ENCODE results near the gene FGF8. TPM values are rescaled to one million over a fixed set of nuclear protein-coding genes. Genes with fewer than 3 reads are reported as not detected.

FGF8 gene
- total RNA-seq, 1 experiment from 2014 or later: not detected

GRCh38 chr10:101768791-101769170 is 7.1 kb downstream of the FGF8 start:
- no peak for DNase-seq
- H3K27me3 Mint-ChIP-seq (ENCODE audit: unreplicated experiment): peaks cover 79% of the 10 kb centered on the region
- H3K9me3 Mint-ChIP-seq (ENCODE audit: low read depth, unreplicated experiment): no peaks in the 10 kb centered on the region
- TF ChIP-seq CTCF (IDR thresholded peaks at IDR 0.05; ENCODE audit: unreplicated experiment): no peak
- no peak overlapping the region for H3K4me3 Mint-ChIP-seq (ENCODE audit: low read depth, unreplicated experiment)
- H3K4me1 Mint-ChIP-seq (ENCODE audit: low read depth, unreplicated experiment): no peaks in the 10 kb centered on the region
- intact Hi-C loops (cut with micrococcal nuclease; ENCODE audit: unreplicated experiment): no loop called here
- no peak overlapping the region for H3K27ac Mint-ChIP-seq (ENCODE audit: unreplicated experiment)
- CTCF ChIA-PET: no interaction called here
- no peaks in the 10 kb centered on the region for H3K36me3 Mint-ChIP-seq (ENCODE audit: insufficient read depth, unreplicated experiment)
- BruUV-seq (replicated peaks): no TSS peak

GRCh38 chr10:101767966-101768790 is 7.7 kb downstream of the FGF8 start:
- no TSS peak for BruUV-seq (replicated peaks)

GRCh38 chr10:101767600-101767945 is 8.3 kb downstream of the FGF8 start:
- no peaks in the 10 kb centered on the region for H3K36me3 Mint-ChIP-seq (ENCODE audit: insufficient read depth, unreplicated experiment)
- H3K4me1 Mint-ChIP-seq (ENCODE audit: low read depth, unreplicated experiment): no peaks in the 10 kb centered on the region
- DNase-seq: no peak
- peaks cover 77% of the 10 kb centered on the region for H3K27me3 Mint-ChIP-seq (ENCODE audit: unreplicated experiment)
- intact Hi-C loops (cut with micrococcal nuclease; ENCODE audit: unreplicated experiment): no loop called here
- no peak overlapping the region for H3K27ac Mint-ChIP-seq (ENCODE audit: unreplicated experiment)
- BruUV-seq (replicated peaks): no TSS peak
- no peak overlapping the region for H3K4me3 Mint-ChIP-seq (ENCODE audit: low read depth, unreplicated experiment)
- TF ChIP-seq CTCF (IDR thresholded peaks at IDR 0.05; ENCODE audit: unreplicated experiment): no peak
- CTCF ChIA-PET: interaction anchor here (0.6 kb wide), 2 partner anchors 37 to 69 kb away, joined by 3 to 5 read pairs; no protein-coding TSS in a partner anchor
- no peaks in the 10 kb centered on the region for H3K9me3 Mint-ChIP-seq (ENCODE audit: low read depth, unreplicated experiment)

More at GRCh38 chr10:101767966-101768790, 7.7 kb downstream of the FGF8 start:
- H3K36me3 Mint-ChIP-seq (ENCODE audit: insufficient read depth, unreplicated experiment): no peaks in the 10 kb centered on the region
- H3K27me3 Mint-ChIP-seq (ENCODE audit: unreplicated experiment): peaks cover 78% of the 10 kb centered on the region
- intact Hi-C loops (cut with micrococcal nuclease; ENCODE audit: unreplicated experiment): no loop called here
- TF ChIP-seq CTCF (IDR thresholded peaks at IDR 0.05; ENCODE audit: unreplicated experiment): no peak
- no peak overlapping the region for H3K4me3 Mint-ChIP-seq (ENCODE audit: low read depth, unreplicated experiment)
- no peaks in the 10 kb centered on the region for H3K4me1 Mint-ChIP-seq (ENCODE audit: low read depth, unreplicated experiment)
- DNase-seq: no peak
- H3K27ac Mint-ChIP-seq (ENCODE audit: unreplicated experiment): no peak overlapping the region
- H3K9me3 Mint-ChIP-seq (ENCODE audit: low read depth, unreplicated experiment): no peaks in the 10 kb centered on the region
- CTCF ChIA-PET: interaction anchor here (0.6 kb wide), 2 partner anchors 38 to 69 kb away, joined by 3 to 5 read pairs; no protein-coding TSS in a partner anchor

DNA sequence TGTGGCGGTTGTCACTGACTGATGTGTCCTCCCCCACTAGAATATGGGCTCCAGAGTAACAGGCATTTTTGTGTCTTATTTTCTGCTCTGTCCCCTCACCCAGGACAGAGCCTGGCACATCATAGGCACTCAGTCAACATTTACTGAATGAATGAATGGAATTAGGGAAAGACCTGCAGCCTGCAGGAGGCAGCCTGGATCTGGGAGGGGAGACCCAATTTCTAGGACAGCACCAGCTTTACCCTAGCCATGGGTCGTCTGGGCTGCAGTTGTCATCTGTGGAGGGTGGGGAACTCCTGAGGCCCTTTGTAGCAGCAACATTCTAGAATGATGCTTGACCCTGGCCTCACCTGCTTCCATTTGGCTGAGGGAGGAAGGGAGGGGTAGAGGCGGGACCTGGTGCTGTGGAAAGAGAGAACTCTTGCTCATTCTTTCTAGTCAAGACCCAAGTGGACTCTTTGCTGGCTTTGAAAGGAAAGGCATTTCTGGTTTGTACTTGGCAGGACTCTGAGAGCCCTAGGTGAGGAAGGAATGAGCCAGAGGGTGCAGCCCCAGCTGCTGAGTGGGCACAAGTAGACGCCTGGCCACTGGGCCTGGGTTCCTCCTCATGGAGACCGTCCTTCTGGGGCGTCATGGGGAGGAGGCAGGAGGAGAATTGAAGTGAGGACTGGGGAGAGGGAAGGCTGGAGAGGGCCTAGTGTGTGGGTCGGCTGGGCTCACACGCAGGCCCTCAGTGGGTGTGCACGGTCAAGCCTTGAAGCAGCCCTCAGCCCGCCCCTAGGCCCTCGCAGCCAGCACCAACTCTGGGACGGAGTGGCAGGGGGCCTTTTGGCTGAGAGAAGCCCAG is 8.9 kb downstream of the FGF8 start:
- H3K36me3 Mint-ChIP-seq (ENCODE audit: insufficient read depth, unreplicated experiment): no peaks in the 10 kb centered on the region

More for the DNA sequence above, 8.9 kb downstream of the FGF8 start:
- intact Hi-C loops (cut with micrococcal nuclease; ENCODE audit: unreplicated experiment): no loop called here
- BruUV-seq (replicated peaks): no TSS peak
- CTCF ChIA-PET: interaction anchor here (0.6 kb wide), 2 partner anchors 36 to 68 kb away, joined by 3 to 5 read pairs; no protein-coding TSS in a partner anchor
- Mint-ChIP-seq H3K4me1 (ENCODE audit: low read depth, unreplicated experiment) (no peaks in the 10 kb centered on the region), H3K9me3 (ENCODE audit: low read depth, unreplicated experiment) (no peaks in the 10 kb centered on the region), H3K27ac (ENCODE audit: unreplicated experiment) (no peak overlapping the region), H3K4me3 (ENCODE audit: low read depth, unreplicated experiment) (no peak overlapping the region), H3K27me3 (ENCODE audit: unreplicated experiment) (peaks cover 77% of the 10 kb centered on the region)
- DNase-seq: no peak
- no peak for TF ChIP-seq CTCF (IDR thresholded peaks at IDR 0.05; ENCODE audit: unreplicated experiment)
